H1 (cell line): ENCODE data around the gene GALNT18. TPM values are rescaled to one million over a fixed set of nuclear protein-coding genes. Genes with fewer than 3 reads are reported as not detected.

ENCODE experiments used
- CTCF ChIA-PET: fragments of 300-600 bp; sonication (Branson Sonifier 250); formaldehyde crosslinking; loops from one replicate; lab custom pipeline; 2021; ENCODE audit not compliant: partially characterized antibody; lab: Charles Lee
- POLR2A ChIA-PET: fragments of 300-600 bp; sonication (Branson Sonifier 250); formaldehyde crosslinking; loops from one replicate; lab custom pipeline; 2021; ENCODE audit warnings: inconsistent platforms; ENCODE audit not compliant: partially characterized antibody; lab: Charles Lee
- DNase-seq, 2 experiments: peaks; one replicate each; pipeline versions ENCODE4 v3.0.0 to v3.0.0-alpha.2; 2010 to 2022; ENCODE audit warnings: low spot score in 2 of 2, low read depth in 1 of 2, mixed read lengths in 1 of 2
- FAIRE-seq: peaks from 2 replicates; lab custom pipeline; 2011; peaks lifted over from hg19 to GRCh38; lab: Jason Lieb, UNC
- H2AFZ ChIP-seq: 2 replicates; pipeline ENCODE4 v1.8.1; 2012; ENCODE audit warnings: low read length, inconsistent platforms
- H2AK5ac ChIP-seq: 2 replicates; pipeline ENCODE4 v1.6.1; 2013; ENCODE audit warnings: low read depth, low read length
- H2BK120ac ChIP-seq: replicated peaks from 2 replicates; pipeline ENCODE3; 2013; ENCODE audit warnings: low read depth, low read length, inconsistent platforms
- H2BK12ac ChIP-seq: 2 replicates; pipeline ENCODE4 v1.6.1; 2013; ENCODE audit warnings: low read depth, low read length
- H2BK15ac ChIP-seq: 2 replicates; pipeline ENCODE4 v1.6.1; 2013; ENCODE audit warnings: low read length
- H2BK20ac ChIP-seq: 2 replicates; pipeline ENCODE4 v1.6.1; 2013; ENCODE audit warnings: low read length
- H2BK5ac ChIP-seq: 2 replicates; pipeline ENCODE4 v1.6.1; 2013; ENCODE audit warnings: low read depth, low read length
- H3K14ac ChIP-seq: 2 replicates; pipeline ENCODE4 v1.6.1; 2013; ENCODE audit warnings: inconsistent platforms; ENCODE audit not compliant: insufficient read length
- H3K18ac ChIP-seq: 2 replicates; pipeline ENCODE4 v1.6.1; 2013; ENCODE audit warnings: low read length; ENCODE audit errors: extremely low read depth
- H3K23ac ChIP-seq: 2 replicates; pipeline ENCODE4 v1.6.1; 2013; ENCODE audit warnings: inconsistent platforms; ENCODE audit not compliant: insufficient read length
- H3K23me2 ChIP-seq: 2 replicates; pipeline ENCODE4 v1.6.1; 2013; ENCODE audit warnings: low read depth, low read length
- H3K27ac ChIP-seq: 2 replicates; pipeline ENCODE4 v1.6.1; 2011; ENCODE audit warnings: low read depth, low read length, inconsistent platforms
- H3K27me3 ChIP-seq, 4 experiments: replicated peaks in 1 of 4; 1 replicate in 1 of 4; 2 replicates in 3 of 4; pipeline versions ENCODE4 v1.6.1 to v1.8.1; 2011 to 2013; ENCODE audit warnings: low read length in 3 of 4, mild to moderate bottlenecking in 3 of 4, inconsistent platforms in 2 of 4, mixed read lengths in 2 of 4, moderate library complexity in 1 of 4; ENCODE audit not compliant: control insufficient read depth in 3 of 4, insufficient read depth in 3 of 4; ENCODE audit errors: extremely low read depth in 1 of 4
- H3K36me3 ChIP-seq, 4 experiments: 2 replicates each; pipeline versions ENCODE4 v1.6.1 to v1.8.1; 2011 to 2013; ENCODE audit warnings: mild to moderate bottlenecking in 4 of 4, low read length in 3 of 4, moderate library complexity in 2 of 4, control low read depth in 1 of 4, inconsistent platforms in 1 of 4; ENCODE audit not compliant: insufficient read depth in 4 of 4, control insufficient read depth in 2 of 4
- H3K4ac ChIP-seq: replicated peaks from 2 replicates; pipeline ENCODE3; 2013; ENCODE audit warnings: low read length, low read depth, mixed read lengths, inconsistent platforms; ENCODE audit not compliant: insufficient read length
- H3K4me1 ChIP-seq, 4 experiments: replicated peaks in 1 of 4; 1 replicate in 1 of 4; 2 replicates in 3 of 4; pipeline versions ENCODE4 v1.6.1 to v1.8.1; 2011 to 2013; ENCODE audit warnings: low read length in 3 of 4, inconsistent platforms in 2 of 4, mixed read lengths in 1 of 4; ENCODE audit not compliant: insufficient read depth in 4 of 4, control insufficient read depth in 3 of 4
- H3K4me2 ChIP-seq, 2 experiments: 2 replicates each; pipeline versions ENCODE4 v1.6.1 to v1.8.1; 2011 to 2013; ENCODE audit warnings: low read depth in 2 of 2, low read length in 2 of 2, control low read depth in 1 of 2, inconsistent platforms in 1 of 2, mild to moderate bottlenecking in 1 of 2; ENCODE audit not compliant: insufficient read depth in 1 of 2
- H3K4me3 ChIP-seq, 4 experiments: fragments of 200-600, 300-600 bp in 1 of 4; sonication (generic), shearing (Covaris generic), sonication (Bioruptor Twin) in 1 of 4; 2 replicates each; pipeline versions ENCODE4 v1.5.1 to v1.8.1; 2011 to 2016; ENCODE audit warnings: low read length in 4 of 4, low read depth in 3 of 4, control low read depth in 2 of 4, inconsistent platforms in 2 of 4, mild to moderate bottlenecking in 2 of 4, mixed read lengths in 1 of 4, moderate library complexity in 1 of 4; ENCODE audit not compliant: insufficient read depth in 2 of 4; ENCODE audit errors: extremely low read depth in 1 of 4
- H3K56ac ChIP-seq: replicated peaks from 2 replicates; pipeline ENCODE3; 2013; ENCODE audit warnings: low read depth, mild to moderate bottlenecking, mixed read lengths, low read length, inconsistent platforms; ENCODE audit not compliant: insufficient read length
- H3K79me1 ChIP-seq: 2 replicates; pipeline ENCODE4 v1.6.1; 2013; ENCODE audit warnings: low read depth, low read length, control low read depth
- H3K79me2 ChIP-seq, 2 experiments: 2 replicates each; pipeline versions ENCODE4 v1.6.1 to v1.8.1; 2012 to 2013; ENCODE audit warnings: low read length in 2 of 2, mild to moderate bottlenecking in 2 of 2, inconsistent platforms in 1 of 2; ENCODE audit not compliant: insufficient read depth in 2 of 2, control insufficient read depth in 1 of 2
- H3K9ac ChIP-seq, 4 experiments: replicated peaks in 1 of 4; 1 replicate in 1 of 4; 2 replicates in 3 of 4; pipeline versions ENCODE4 v1.6.1 to v1.8.1; 2011 to 2013; ENCODE audit warnings: low read depth in 3 of 4, low read length in 3 of 4, control low read depth in 2 of 4, mild to moderate bottlenecking in 2 of 4, moderate library complexity in 2 of 4, inconsistent platforms in 1 of 4; ENCODE audit errors: extremely low read depth in 1 of 4
- H3K9me3 ChIP-seq, 2 experiments: 2 replicates each; pipeline versions ENCODE4 v1.6.1 to v1.8.1; 2012 to 2013; ENCODE audit warnings: mild to moderate bottlenecking in 2 of 2, moderate library complexity in 2 of 2, control low read depth in 1 of 2, inconsistent platforms in 1 of 2, low read depth in 1 of 2, low read length in 1 of 2, mixed read lengths in 1 of 2; ENCODE audit not compliant: insufficient read depth in 2 of 2
- H4K20me1 ChIP-seq, 2 experiments: replicated peaks in 1 of 2; 2 replicates each; pipeline versions ENCODE3 to v1.8.1; 2011 to 2013; ENCODE audit warnings: inconsistent platforms in 2 of 2, low read length in 2 of 2, mild to moderate bottlenecking in 1 of 2; ENCODE audit not compliant: insufficient read depth in 2 of 2, control insufficient read depth in 1 of 2
- H4K5ac ChIP-seq: 2 replicates; pipeline ENCODE4 v1.6.1; 2013; ENCODE audit warnings: low read length, low read depth, mixed read lengths, inconsistent platforms; ENCODE audit not compliant: insufficient read length
- H4K8ac ChIP-seq: 2 replicates; pipeline ENCODE4 v1.8.0; 2013; ENCODE audit warnings: mild to moderate bottlenecking, moderate library complexity, low read length, inconsistent platforms; ENCODE audit not compliant: insufficient read depth; ENCODE audit errors: extremely low read depth
- H4K91ac ChIP-seq: replicated peaks from 2 replicates; pipeline ENCODE3; 2013; ENCODE audit warnings: low read length, mixed read lengths, inconsistent platforms; ENCODE audit not compliant: insufficient read length
- ASH2L ChIP-seq: fragments of 200-600, 300-600 bp; sonication (generic); IDR thresholded peaks from one replicate; pipeline ENCODE4 v1.7.1; 2017; ENCODE audit warnings: low read length
- CTBP2 ChIP-seq: IDR thresholded peaks from 2 replicates; pipeline ENCODE4 v1.7.0; 2011; ENCODE audit warnings: borderline replicate concordance, mild to moderate bottlenecking, moderate library complexity, mixed read lengths, low read length; ENCODE audit not compliant: insufficient read depth, insufficient read length
- JUND ChIP-seq: IDR thresholded peaks from 2 replicates; pipeline ENCODE4 v1.6.1; 2011; ENCODE audit warnings: mild to moderate bottlenecking, improper control_type of control experiment, low read length
- KDM4A ChIP-seq: IDR thresholded peaks from one replicate; pipeline ENCODE4 v1.7.1; 2012; ENCODE audit warnings: low read depth, mild to moderate bottlenecking, moderate library complexity, low read length, inconsistent platforms; ENCODE audit not compliant: severe bottlenecking
- KDM5A ChIP-seq: fragments of 200-600 bp; IDR thresholded peaks from 2 replicates; pipeline ENCODE4 v1.7.1; 2012; ENCODE audit warnings: mild to moderate bottlenecking, low read length, inconsistent platforms, mixed read lengths
- SAP30 ChIP-seq: fragments of 300-600 bp; sonication (generic); IDR thresholded peaks from 2 replicates; pipeline ENCODE4 v1.7.1; 2012; ENCODE audit warnings: low read length, moderate library complexity, mild to moderate bottlenecking, inconsistent platforms; ENCODE audit not compliant: insufficient read depth, insufficient replicate concordance
- SUZ12 ChIP-seq: fragments of 200-600 bp; sonication (generic); IDR thresholded peaks from 2 replicates; pipeline ENCODE4 v1.6.1; 2012; ENCODE audit warnings: mild to moderate bottlenecking, inconsistent platforms, low read length, moderate library complexity, mixed read lengths
- TAF1 ChIP-seq: IDR thresholded peaks from 2 replicates; pipeline ENCODE4 v1.6.1; 2011; ENCODE audit warnings: mild to moderate bottlenecking, low read depth, low read length
- WGBS, 2 experiments: shearing (Covaris generic) in 1 of 2; methylation state at CpG; one replicate each; pipeline versions ENCODE4 v1.1.6 to v1.1.7; 2013 to 2015; ENCODE audit warnings: low lambda C conversion rate in 2 of 2, mixed read lengths in 2 of 2, inconsistent platforms in 1 of 2, low coverage in 1 of 2, missing lambda C conversion rate in 1 of 2; ENCODE audit not compliant: insufficient replicate concordance in 2 of 2, insufficient coverage in 1 of 2, insufficient read length in 1 of 2; ENCODE audit errors: extremely low coverage in 1 of 2, missing lambda C conversion rate in 1 of 2; 5-methylcytosine and 5-hydroxymethylcytosine counted together
- polyA plus RNA-seq, 7 experiments: library from polyadenylated mRNA; depleted of rRNA in 3 of 7; stranded (reverse) in 5 of 7; unstranded in 2 of 7; fragments of >200 nt in 5 of 7; fragments of 200-250 nt in 2 of 7; gene quantifications; 1 replicate in 5 of 7; 2 replicates in 1 of 7; 4 replicates in 1 of 7; pipeline versions ENCODE4 v1.2.1 to v1.2.3, GENCODE V29; 2011 to 2013; ENCODE audit warnings: missing spikeins in 2 of 7, mixed read lengths in 2 of 7
- total RNA-seq: library from RNA; stranded (reverse); fragmentation: NEBNext Ultra II Directional; extraction: Animal tissue kit (Norgen Biotek cat#: 25700); gene quantifications from 2 replicates; pipeline ENCODE4 v1.2.1, GENCODE V29; 2021

The GALNT18 gene
- total and polyA plus RNA-seq, 2 of the 8 experiments (the other 6 are each of a cell fraction or from before 2014, with no cell fraction given), result 6.0 to 9.4 TPM

DNA sequence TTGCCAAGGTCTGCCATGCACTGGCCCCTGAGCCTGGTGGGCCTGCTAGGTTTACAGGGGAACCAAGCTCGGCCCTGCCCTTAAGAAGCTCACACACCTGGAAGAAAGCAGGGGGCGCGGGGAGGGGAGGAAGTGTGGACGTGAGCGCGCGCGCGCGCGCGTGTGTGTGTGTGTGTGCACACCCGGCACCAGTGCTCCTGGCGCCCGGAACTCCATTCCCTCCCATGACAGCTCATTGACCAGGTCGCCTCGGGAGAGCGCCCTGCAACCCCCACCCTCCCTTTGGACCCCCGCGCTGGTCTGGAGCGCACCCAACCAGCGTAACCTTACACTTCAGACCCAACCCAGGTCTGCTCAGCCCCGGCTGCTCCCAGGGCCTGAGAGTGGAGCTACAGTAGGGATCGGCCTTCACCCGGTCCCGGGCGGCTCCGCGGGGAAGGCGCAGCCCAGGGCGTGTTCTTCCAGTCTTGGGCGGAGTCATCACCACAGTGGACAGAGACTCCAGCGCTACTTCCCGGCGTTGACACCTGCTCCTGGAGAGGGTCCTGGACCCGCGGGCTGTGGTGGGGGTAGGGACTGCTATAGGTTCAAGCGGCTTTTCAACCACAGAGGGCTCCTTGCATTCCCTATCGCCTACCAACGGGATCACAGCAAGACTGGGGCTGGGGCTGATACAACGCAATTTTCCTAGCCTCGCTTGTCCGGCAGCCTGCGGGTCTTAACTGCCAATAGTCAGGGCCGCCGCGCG, 1.5 kb downstream of the GALNT18 start:
- Histone ChIP-seq H3K18ac (no peak overlapping the region), H4K8ac (no peak overlapping the region), H4K91ac (no peak overlapping the region), H2BK12ac (0 out of 2 replicates have a peak overlapping the region, but pooled peaks have one; percentile 44), H2BK5ac (no peak overlapping the region), H2BK15ac (no peak overlapping the region), H3K23me2 (peaks cover 16% of the 10 kb centered on the region), H3K14ac (no peak overlapping the region), H3K4me3 (peak overlapping the region; percentile 51 to 83 (median 76)), H2BK120ac (no peak overlapping the region), H4K5ac (no peak overlapping the region), H3K4ac (no peak overlapping the region), H3K27ac (no peak overlapping the region), H3K9me3 (no peaks in the 10 kb centered on the region), H3K56ac (no peak overlapping the region), H3K79me2 (0 out of 4 replicates have a peak, but pooled peaks cover 0 to 3% of the 10 kb centered on the region in 2 experiments), H3K27me3 (peaks cover 5 to 31% (median 24%) of the 10 kb centered on the region in 4 experiments), H2AFZ (peak overlapping the region; percentile 43; the same call in 1 of the 2 replicates), H3K4me2 (peak overlapping the region; percentile 95 to 100), H3K23ac (no peak overlapping the region), H2BK20ac (no peak overlapping the region), H3K36me3 (no peaks in the 10 kb centered on the region), H4K20me1 (peaks cover 0 to 8% of the 10 kb centered on the region in 2 experiments), H3K4me1 (peaks cover 6 to 14% (median 7%) of the 10 kb centered on the region in 4 experiments; a peak in 6 of 7 replicates), H2AK5ac (no peak overlapping the region), H3K79me1 (no peaks in the 10 kb centered on the region), H3K9ac (peak overlapping the region in 1 of 4 experiments; percentile 9; a peak in 1 of 7 replicates)
- ChIA-PET POLR2A (interaction anchor here (0.8 to 1.0 kb wide), 3 partner anchors 9 to 1056 kb away, joined by 3 to 4 read pairs (median 3); no protein-coding TSS in a partner anchor), CTCF (interaction anchor here (0.7 to 5.4 kb wide), 9 partner anchors 9 to 360 kb away, joined by 3 to 40 read pairs (median 4); no protein-coding TSS in a partner anchor)
- DNase-seq (peak in 1 of 2 experiments; percentile 74), FAIRE-seq (no peak)
- no peak for TF ChIP-seq KDM5A
- no peak for TF ChIP-seq SUZ12
- peak; percentile 19 for TF ChIP-seq CTBP2
- TF ChIP-seq JUND, result no peak
- no peak for TF ChIP-seq KDM4A
- TF ChIP-seq SAP30, result no peak
- 0 out of 2 replicates have a peak, but pooled peaks have one; percentile 20 for TF ChIP-seq TAF1
- TF ChIP-seq ASH2L, result no peak
- WGBS, 2 experiments, result 2% methylated on average over 23 of the region's 48 CpGs; no CpG with 5 or more reads in 1 of the 2 experiments
